GM18873 (cell line): Measurements from ENCODE around the gene LARGE2.

Experiments
- ATAC-seq: cut with Tn5 transposase; IDR thresholded peaks from one replicate; pipeline ENCODE4 v1.9.1; 2021; ENCODE audit warnings: mild to moderate bottlenecking, moderate library complexity, moderate number of reproducible peaks; ENCODE audit not compliant: unreplicated experiment, low FRiP score

LARGE2 gene

DNA sequence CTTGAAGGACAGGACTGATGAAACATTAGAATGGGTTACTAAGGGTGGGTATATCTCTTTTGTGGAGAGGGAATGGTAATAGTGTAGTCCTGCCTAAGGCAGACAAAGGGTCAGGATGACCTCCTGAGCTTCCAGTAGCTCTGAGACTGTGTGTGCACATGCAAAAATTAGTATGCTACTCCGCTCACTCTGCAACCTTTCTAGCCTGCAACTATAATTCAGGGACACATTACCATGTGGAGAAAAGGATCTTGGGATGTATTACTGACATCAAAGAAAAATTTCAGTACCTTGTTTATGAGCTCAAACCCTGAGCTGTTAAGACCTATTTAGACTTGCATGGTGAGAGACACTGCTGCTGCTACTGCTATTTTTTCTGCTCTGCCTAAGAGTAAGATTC is 25.4 kb downstream of the LARGE2 start:
- ATAC-seq = no peak

GRCh38 chr11:45948356-45948755 is 25.9 kb downstream of the LARGE2 start:
- no peak for ATAC-seq

DNA sequence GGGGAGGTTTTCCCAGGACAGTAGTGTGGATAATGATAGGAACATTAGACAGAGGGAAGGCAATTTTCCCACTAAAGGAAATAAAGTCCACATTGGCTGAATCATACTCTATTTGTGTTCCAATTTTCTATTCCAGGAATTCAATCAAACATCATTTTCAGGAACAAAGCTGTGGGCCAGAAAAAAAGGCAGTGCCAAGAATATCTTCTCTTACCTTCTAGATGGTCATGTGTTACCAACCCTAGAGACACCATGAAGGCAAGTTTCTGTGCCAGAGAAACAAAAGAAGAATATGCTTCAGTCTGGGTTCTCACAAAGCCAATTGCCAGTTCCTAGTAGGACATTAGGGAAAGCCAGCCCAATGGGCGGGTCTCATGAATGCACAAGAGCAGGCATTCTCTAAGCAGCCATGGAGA is 27.5 kb downstream of the LARGE2 start:
- no peak for ATAC-seq

GRCh38 chr11:45959851-45960250 is 37.4 kb downstream of the LARGE2 start:
- no peak for ATAC-seq

GRCh38 chr11:45960387-45961095 is 38.1 kb downstream of the LARGE2 start:
- no peak for ATAC-seq

- no peak for ATAC-seq
Observed at GRCh38 chr11:45961751-45962240, 39.3 kb downstream of the LARGE2 start.

- ATAC-seq = no peak
Observed at GRCh38 chr11:45964911-45965389, 42.5 kb downstream of the LARGE2 start.

DNA sequence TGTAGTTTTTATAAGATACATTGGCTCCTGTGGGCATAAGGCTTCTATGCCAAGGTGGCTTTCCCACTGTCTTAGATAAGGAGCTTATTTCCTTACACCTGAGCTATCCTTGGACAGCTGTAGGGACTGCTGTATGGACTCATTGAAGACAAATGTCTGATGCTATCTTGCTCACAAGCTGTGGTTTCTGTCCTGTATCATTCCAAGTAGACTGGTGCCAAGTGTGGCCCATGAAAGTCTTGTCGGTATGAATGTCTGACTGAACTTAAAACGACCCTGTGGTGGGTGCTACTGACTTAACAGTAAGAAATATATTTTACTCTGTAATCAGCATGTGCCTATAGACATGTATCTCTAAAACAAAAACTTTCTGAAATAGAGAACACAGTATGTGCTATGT is 45.0 kb downstream of the LARGE2 start:
- no peak for ATAC-seq

DNA sequence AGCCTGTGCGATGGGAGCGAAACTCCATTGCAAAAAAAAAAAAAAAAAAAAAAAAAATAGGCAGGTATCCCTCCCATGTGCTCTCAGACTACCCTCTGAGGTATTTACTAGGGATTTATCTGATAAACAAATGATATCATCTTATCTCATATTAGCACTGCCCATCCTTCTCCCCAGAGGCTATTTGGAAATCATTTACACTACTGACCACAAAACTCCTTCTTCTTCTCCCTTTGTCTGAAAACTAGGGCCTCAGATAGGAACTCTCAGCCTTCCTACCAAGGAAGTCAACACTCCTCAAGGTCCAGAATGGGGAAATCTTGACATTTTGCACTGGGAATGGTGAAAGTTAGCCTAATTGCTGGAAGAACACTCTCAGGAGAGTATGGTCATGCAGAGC is 46.4 kb downstream of the LARGE2 start:
- ATAC-seq = no peak

- ATAC-seq = no peak
Observed at GRCh38 chr11:45973601-45974000, 51.1 kb downstream of the LARGE2 start.

- ATAC-seq = no peak
Observed at GRCh38 chr11:45974806-45975205, 52.4 kb downstream of the LARGE2 start.
